Right atrium auricular region (tissue), 2 donors: Measurements from ENCODE around the gene SEMA4D. TPM values are rescaled to one million over a fixed set of nuclear protein-coding genes. Genes with fewer than 3 reads are reported as not detected.

Experiments
- DNase-seq: peaks from one replicate; pipeline ENCODE4 v3.0.0-alpha.2; 2019; ENCODE audit warnings: low spot score
- H3K27ac ChIP-seq, 2 donors: fragments of 200-600 bp; sonication (generic); 1 replicate in 1 of 2; 2 replicates in 1 of 2; pipeline ENCODE4 v1.5.1; 2016 to 2019
- H3K27me3 ChIP-seq, 2 donors: fragments of 200-600 bp; sonication (generic); one replicate each; pipeline versions ENCODE4 v1.5.1 to v1.6.0; 2017 to 2019
- H3K36me3 ChIP-seq: fragments of 200-600 bp; sonication (generic); one replicate; pipeline ENCODE4 v1.5.1; 2016
- H3K4me1 ChIP-seq, 2 donors: fragments of 200-600 bp; sonication (generic); one replicate each; pipeline versions ENCODE4 v1.5.1 to v1.6.0; 2017 to 2019
- H3K4me3 ChIP-seq, 2 donors: fragments of 200-600 bp; sonication (generic); 1 replicate in 1 of 2; 2 replicates in 1 of 2; pipeline ENCODE4 v1.5.1; 2017 to 2019; ENCODE audit warnings: mild to moderate bottlenecking in 1 of 2, moderate library complexity in 1 of 2
- H3K9me3 ChIP-seq, 2 donors: fragments of 200-600 bp; sonication (generic); one replicate each; pipeline ENCODE4 v1.5.1; 2019
- CTCF ChIP-seq, 2 donors: fragments of 200-600 bp; sonication (generic); IDR thresholded peaks; one replicate each; pipeline ENCODE4 v1.5.1; 2019; ENCODE audit warnings: antibody characterized with exemption in 2 of 2
- total RNA-seq, 2 donors: library from RNA; depleted of rRNA; stranded (reverse); fragments of >200 nt; gene quantifications; one replicate each; pipeline ENCODE4 v1.1.0, GENCODE V29; 2016

SEMA4D gene
- total RNA-seq, 2 donors from 2014 or later: 14.6 to 22.1 TPM

GRCh38 chr9:89493671-89494070, 4.2 kb downstream of the SEMA4D start:
- no peak for TF ChIP-seq CTCF (IDR thresholded peaks at IDR 0.05)
- H3K27me3 ChIP-seq: no peaks in the 10 kb centered on the region
- no peak overlapping the region for H3K4me3 ChIP-seq
- no peaks in the 10 kb centered on the region for H3K36me3 ChIP-seq
- no peak overlapping the region for H3K27ac ChIP-seq
- H3K4me1 ChIP-seq: peaks cover 0 to 16% of the 10 kb centered on the region in 2 donors
- no peak for DNase-seq
- no peaks in the 10 kb centered on the region for H3K9me3 ChIP-seq

- no peak for TF ChIP-seq CTCF (IDR thresholded peaks at IDR 0.05)
- no peak for DNase-seq
- H3K36me3 ChIP-seq: no peaks in the 10 kb centered on the region
- H3K4me3 ChIP-seq: no peak overlapping the region
- H3K27ac ChIP-seq: no peak overlapping the region
- peaks cover 0 to 16% of the 10 kb centered on the region in 2 donors for H3K4me1 ChIP-seq
- H3K9me3 ChIP-seq: no peaks in the 10 kb centered on the region
- no peaks in the 10 kb centered on the region for H3K27me3 ChIP-seq
Measured at GRCh38 chr9:89493181-89493580, 4.7 kb downstream of the SEMA4D start.

- DNase-seq: no peak
- no peak for TF ChIP-seq CTCF (IDR thresholded peaks at IDR 0.05)
- Histone ChIP-seq H3K27ac (no peak overlapping the region), H3K36me3 (no peaks in the 10 kb centered on the region), H3K4me1 (peaks cover 0 to 16% of the 10 kb centered on the region in 2 donors), H3K9me3 (no peaks in the 10 kb centered on the region), H3K4me3 (no peak overlapping the region), H3K27me3 (no peaks in the 10 kb centered on the region)
Measured at GRCh38 chr9:89492586-89492985, 5.3 kb downstream of the SEMA4D start.

GRCh38 chr9:89491694-89492093, 6.2 kb downstream of the SEMA4D start:
- no peaks in the 10 kb centered on the region for H3K27me3 ChIP-seq
- no peak overlapping the region for H3K27ac ChIP-seq
- no peaks in the 10 kb centered on the region for H3K9me3 ChIP-seq
- peaks cover 0 to 11% of the 10 kb centered on the region in 2 donors for H3K4me1 ChIP-seq
- no peak overlapping the region for H3K4me3 ChIP-seq
- TF ChIP-seq CTCF (IDR thresholded peaks at IDR 0.05): no peak
- no peak for DNase-seq
- H3K36me3 ChIP-seq: no peaks in the 10 kb centered on the region

- no peak overlapping the region for H3K4me3 ChIP-seq
- no peaks in the 10 kb centered on the region for H3K9me3 ChIP-seq
- no peak for DNase-seq
- no peak overlapping the region for H3K27ac ChIP-seq
- no peak for TF ChIP-seq CTCF (IDR thresholded peaks at IDR 0.05)
- H3K36me3 ChIP-seq: no peaks in the 10 kb centered on the region
- no peaks in the 10 kb centered on the region for H3K27me3 ChIP-seq
- H3K4me1 ChIP-seq: no peaks in the 10 kb centered on the region
Measured at GRCh38 chr9:89489548-89490530, 8.1 kb downstream of the SEMA4D start.
